Inferior parietal cortex (tissue), 1 donor: ENCODE results near the gene GRIN1.
A peak's percentile ranks its signal among the peaks of the same experiment; 100 is the strongest.

Experiments used
- DNase-seq: peaks from one replicate; pipeline ENCODE4 v3.0.0-alpha.2; 2016; ENCODE audit errors: extremely low spot score

The GRIN1 gene

DNA sequence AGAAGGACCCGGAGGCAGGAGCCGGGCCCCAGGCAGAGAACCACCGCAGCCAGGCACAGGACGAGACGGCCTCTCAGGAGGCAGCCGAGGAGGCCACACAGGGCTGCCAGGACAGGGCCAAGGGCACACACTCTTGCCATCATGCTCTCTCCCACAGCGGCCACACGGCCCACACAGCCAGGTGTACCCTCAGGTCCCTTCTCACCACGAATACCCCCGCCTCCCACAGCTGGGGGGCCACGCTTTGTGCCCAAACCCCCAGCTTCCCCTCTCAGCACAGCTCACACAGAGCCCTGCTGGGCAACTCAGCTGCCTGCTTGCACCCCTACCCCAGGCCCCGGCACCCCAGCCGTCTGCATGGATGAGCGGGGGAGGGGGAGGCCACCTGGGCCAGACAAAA is 54.8 kb downstream of the GRIN1 start:
- DNase-seq = no peak

DNA sequence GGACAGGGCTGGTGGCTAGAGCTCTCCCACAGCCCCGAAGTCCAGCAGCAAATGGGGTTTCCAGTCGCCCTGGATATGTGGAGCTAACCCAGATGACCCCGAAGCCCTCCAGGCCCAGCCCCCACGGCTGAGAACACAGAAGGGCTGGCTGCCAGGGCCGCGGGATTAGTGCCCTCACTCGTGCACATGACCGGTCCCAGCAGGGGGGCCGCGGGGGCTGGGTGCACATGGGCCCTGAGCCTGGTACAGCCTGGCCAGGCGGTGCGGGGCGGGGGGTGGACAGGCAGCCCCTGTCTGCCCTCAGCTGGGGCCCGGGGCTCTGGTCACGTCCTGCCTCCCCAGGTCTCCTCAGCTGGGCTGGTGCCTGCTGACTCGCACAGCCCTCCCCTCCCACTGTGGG is 55.4 kb downstream of the GRIN1 start:
- DNase-seq = peak; percentile 72

- no peak for DNase-seq
Measured at GRCh38 chr9:137194909-137195308, 56.0 kb downstream of the GRIN1 start.

DNA sequence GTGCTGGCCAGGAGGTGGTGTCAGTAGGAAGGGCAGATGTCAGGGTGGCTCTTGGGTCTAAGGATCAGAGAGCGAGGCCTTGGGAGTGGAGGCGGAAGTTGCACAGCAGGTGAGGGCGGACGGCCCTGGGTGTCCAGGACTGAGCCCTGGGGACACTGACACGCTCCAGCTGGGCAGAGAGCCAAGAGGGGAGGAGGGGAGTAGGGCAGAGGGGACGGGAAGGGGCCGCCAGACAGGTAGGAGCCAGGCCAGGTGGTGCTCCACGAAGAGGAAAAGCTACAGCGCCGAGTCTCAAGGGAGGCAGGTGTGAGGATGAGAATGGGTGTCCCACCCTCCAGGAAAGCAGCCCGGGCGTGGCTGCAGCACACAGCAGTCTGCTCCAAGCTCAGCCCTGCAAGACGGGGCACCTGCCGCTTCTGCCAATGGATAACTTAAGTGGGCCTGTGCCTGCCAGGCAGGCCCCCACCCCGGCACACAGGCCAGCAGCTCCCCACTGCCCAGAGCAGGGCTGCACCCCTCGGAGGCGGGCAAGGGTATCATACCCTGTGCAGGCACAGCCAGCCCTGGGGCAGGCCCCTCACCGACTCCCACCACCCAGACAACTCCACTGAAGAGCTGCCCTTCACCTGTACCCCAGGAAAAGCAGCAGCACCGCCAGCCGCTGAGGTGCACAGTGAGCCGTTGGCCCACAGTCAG is 56.7 kb downstream of the GRIN1 start:
- DNase-seq = no peak

- no peak for DNase-seq
Measured at GRCh38 chr9:137198051-137198901, 59.3 kb downstream of the GRIN1 start.

GRCh38 chr9:137198902-137199283 is 59.9 kb downstream of the GRIN1 start:
- no peak for DNase-seq

GRCh38 chr9:137199411-137200121 is 60.6 kb downstream of the GRIN1 start:
- DNase-seq = no peak

DNA sequence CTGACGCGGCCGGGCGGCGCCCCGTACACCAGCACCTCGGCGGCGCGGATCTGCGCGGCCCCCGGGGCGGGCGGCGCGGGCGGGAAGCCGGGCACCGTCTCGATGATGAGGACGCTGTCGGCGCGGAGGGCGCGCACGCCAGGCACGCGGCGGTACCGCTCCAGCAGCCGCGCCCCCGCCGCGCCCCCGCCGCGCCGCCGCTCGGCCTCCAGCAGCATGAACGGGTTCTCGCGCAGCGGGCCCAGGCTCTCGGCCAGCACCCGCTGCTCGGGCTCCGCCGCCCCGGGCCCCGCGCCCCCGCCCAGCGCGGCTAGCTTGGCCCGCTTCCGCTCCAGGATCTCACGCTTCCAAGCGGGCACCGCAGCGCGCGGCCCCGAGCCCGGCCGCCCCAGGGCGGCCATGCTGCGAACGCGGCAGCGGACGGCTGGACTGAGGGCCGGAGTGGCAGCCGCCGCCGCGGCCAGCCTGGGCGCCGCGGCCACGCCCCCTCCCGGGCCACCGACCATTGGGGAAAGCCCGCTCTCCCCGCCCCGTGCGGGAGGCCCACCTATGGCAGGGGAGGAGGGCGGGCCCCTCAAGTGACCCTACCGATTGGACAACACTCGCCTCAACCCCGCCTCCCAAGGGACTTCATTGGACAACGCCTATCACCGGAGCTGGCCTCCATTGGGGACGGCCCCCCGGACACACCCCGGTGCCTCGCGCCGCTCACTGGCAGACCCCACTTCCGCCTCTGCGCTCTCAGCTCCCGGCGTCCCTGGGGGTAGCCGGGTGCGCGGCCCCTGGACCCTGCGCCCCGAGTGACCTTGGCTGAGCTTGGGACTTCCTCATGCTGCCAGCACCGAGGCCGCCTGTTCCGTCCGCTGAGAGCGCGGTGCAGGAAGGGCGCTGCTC is 61.6 kb downstream of the GRIN1 start, which contains the start of gene TPRN:
Gene TPRN (minus strand): TSS at position 431 of the 894 bp plus-strand sequence. CDS start 30 bp downstream, at position 401.
- DNase-seq = peak; percentile 98

GRCh38 chr9:137201205-137201868 is 62.4 kb downstream of the GRIN1 start:
- no peak for DNase-seq

- no peak for DNase-seq
Measured at GRCh38 chr9:137202966-137203365, 64.0 kb downstream of the GRIN1 start.

DNA sequence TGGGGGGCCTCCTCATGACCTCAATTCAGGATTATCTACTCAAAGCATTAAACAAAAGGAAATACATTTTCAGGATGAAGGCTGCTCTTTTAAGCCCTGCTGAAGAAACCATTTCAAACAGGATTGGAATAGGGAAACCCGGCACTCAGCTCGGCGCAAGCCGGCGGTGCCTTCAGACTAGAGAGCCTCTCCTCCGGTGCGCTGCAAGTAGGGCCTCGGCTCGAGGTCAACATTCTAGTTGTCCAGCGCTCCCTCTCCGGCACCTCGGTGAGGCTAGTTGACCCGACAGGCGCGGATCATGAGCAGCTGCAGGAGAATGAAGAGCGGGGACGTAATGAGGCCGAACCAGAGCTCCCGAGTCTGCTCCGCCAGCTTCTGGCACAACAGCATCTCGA is 65.8 kb downstream of the GRIN1 start:
- no peak for DNase-seq

GRCh38 chr9:137205126-137206069 is 66.4 kb downstream of the GRIN1 start, which contains the start of the genes NDOR1 and TMEM203:
Gene NDOR1, plus strand, starts transcription at chr9:137205700. Its CDS starts 78 bp downstream, at chr9:137205778.
Gene TMEM203, minus strand, starts transcription at chr9:137205648. Its CDS starts 234 bp downstream, at chr9:137205414.
- DNase-seq = peak; percentile 96

GRCh38 chr9:137206602-137207001 is 67.6 kb downstream of the GRIN1 start:
- no peak for DNase-seq

GRCh38 chr9:137211532-137211931 is 72.6 kb downstream of the GRIN1 start:
- no peak for DNase-seq

GRCh38 chr9:137212520-137212919 is 73.6 kb downstream of the GRIN1 start:
- DNase-seq = no peak

- DNase-seq = no peak
Measured at GRCh38 chr9:137213160-137214060, 74.5 kb downstream of the GRIN1 start.

GRCh38 chr9:137214620-137215019 is 75.7 kb downstream of the GRIN1 start:
- DNase-seq = no peak
